ENCODE measurements around the gene IFNAR2.
"Not testable (repeated sequence)": the region's sequence is repeated elsewhere in the genome, so short reads cannot be mapped to it uniquely, and the experiment has no call there.

The IFNAR2 gene

DNA sequence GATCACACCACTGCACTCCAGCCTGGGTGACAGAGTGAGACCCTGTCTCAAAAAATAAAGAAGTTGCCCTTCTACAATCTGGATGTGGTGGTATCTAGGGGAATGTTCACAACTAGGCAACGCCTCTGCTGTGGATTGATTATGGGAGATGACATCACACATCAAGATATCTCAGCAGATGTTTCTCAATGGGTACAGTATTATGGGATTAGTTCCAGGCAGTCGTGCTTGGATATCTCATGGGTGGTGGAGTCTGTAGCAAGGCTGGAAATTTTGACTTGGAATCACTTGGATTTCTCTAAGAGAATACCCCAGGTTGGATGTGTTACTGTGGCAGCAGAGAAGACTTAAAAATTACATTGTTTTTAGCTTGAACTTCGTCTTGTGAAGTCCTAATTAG, 7.7 kb downstream of the IFNAR2 start:
- H3K27ac ChIP-seq = no peak overlapping the region

DNA sequence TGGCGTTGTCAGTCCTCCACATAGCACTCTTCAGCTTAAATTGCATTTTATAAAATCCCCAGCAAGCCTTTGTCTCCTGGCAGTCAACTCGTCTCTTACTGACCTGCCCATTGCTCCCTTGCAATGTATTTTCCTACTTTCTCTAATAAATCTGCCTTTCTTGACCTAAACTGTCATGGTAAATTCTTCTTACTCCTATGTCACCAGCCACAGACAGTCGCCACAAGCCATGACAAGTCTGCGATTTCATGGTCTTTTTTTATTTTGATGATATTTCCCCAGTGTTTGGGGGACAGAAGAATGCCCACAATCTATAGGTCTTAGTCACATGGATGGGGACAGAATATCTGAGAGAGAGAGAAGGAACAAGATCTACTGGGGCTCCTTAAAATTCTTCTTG, 8.4 kb downstream of the IFNAR2 start:
- H3K27ac ChIP-seq = no peak overlapping the region
- TF ChIP-seq, protein P1, sequence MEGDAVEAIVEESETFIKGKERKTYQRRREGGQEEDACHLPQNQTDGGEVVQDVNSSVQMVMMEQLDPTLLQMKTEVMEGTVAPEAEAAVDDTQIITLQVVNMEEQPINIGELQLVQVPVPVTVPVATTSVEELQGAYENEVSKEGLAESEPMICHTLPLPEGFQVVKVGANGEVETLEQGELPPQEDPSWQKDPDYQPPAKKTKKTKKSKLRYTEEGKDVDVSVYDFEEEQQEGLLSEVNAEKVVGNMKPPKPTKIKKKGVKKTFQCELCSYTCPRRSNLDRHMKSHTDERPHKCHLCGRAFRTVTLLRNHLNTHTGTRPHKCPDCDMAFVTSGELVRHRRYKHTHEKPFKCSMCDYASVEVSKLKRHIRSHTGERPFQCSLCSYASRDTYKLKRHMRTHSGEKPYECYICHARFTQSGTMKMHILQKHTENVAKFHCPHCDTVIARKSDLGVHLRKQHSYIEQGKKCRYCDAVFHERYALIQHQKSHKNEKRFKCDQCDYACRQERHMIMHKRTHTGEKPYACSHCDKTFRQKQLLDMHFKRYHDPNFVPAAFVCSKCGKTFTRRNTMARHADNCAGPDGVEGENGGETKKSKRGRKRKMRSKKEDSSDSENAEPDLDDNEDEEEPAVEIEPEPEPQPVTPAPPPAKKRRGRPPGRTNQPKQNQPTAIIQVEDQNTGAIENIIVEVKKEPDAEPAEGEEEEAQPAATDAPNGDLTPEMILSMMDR (IDR thresholded peaks at IDR 0.05) = no peak
- TF ChIP-seq ZFX (IDR thresholded peaks at IDR 0.05; ENCODE audit: borderline replicate concordance) = no peak

More for the DNA sequence above, 7.7 kb downstream of the IFNAR2 start:
- TF ChIP-seq ZFX (IDR thresholded peaks at IDR 0.05; ENCODE audit: borderline replicate concordance) = no peak
- TF ChIP-seq, protein P1 (IDR thresholded peaks at IDR 0.05) = no peak

DNA sequence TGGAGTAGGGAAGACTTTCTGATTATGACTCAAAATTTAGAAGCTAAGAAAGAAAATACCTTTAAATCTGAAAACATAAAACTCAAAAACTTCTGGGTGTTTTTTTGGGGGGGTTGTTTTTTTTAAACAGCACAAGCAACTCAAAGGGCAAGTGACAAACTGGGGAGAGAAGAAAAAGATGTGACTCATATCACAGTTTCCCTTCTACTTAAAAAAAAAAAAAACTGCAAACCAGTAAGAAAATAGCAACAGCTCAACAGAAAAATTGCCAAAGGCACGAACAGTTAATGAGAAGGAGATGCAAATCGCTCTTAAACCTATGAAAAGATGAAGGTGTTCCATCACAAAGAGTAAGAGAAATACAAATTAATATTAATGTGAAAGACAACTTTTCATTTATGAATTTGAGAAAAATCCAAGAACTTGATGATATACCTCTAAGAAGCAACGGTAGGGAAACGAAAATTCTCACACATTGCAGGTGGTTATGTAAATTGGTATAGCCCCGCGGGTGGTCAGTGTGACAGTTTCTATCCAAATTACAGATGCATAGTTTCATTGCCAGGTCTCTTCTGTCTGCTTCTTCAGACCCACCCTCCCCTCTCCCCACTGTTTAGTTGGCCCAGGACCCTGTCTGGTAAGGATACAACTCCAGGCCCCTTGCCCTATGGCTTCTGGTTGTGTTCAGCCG, 9.0 kb downstream of the IFNAR2 start:
- TF ChIP-seq ZFX (IDR thresholded peaks at IDR 0.05; ENCODE audit: borderline replicate concordance) = no peak
- TF ChIP-seq, protein P1 (IDR thresholded peaks at IDR 0.05) = no peak
- no peak overlapping the region for H3K27ac ChIP-seq

DNA sequence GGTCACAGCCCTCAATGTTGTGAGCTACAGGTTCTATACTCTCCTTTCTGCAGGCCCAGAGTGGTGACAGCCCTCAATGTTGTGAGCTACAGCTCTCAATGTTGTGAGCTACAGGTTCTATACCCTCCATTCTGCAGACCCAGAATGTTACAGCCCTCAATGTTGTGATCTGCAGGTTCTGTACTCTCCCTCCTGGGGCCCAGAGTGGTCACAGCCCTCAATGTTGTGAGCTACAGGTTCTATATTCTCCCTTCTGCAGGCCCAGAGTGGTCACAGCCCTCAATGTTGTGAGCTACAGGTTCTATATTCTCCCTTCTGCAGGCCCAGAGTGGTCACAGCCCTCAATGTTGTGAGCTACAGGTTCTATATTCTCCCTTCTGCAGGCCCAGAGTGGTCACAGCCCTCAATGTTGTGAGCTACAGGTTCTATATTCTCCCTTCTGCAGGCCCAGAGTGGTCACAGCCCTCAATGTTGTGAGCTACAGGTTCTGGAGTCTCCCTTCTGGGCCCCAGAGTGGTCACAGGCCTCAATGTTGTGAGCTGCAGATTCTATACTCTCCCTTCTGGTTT, 9.9 kb downstream of the IFNAR2 start:
- H3K27ac ChIP-seq = not testable (repeated sequence)

DNA sequence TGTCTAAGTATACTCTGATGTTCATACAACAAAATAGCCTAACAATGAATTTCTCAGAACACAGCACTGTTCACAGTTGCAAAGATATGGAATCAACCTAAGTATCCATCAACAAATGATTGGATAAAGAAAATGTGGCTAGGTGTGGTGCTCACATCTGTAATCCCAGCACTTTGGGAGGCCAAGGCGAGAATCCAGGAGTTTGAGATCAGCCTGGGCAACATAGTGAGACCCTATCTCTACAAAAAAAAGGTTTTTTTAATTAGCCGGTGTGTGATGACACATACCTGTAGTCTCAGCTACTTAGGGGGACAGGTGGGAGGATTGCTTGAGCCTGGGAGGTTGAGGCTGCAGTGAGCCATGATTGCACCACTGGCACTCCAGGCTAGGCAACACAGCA, 10.7 kb downstream of the IFNAR2 start:
- TF ChIP-seq, protein P1 (IDR thresholded peaks at IDR 0.05) = no peak
- TF ChIP-seq ZFX (IDR thresholded peaks at IDR 0.05; ENCODE audit: borderline replicate concordance) = no peak
- H3K27ac ChIP-seq = no peak overlapping the region

DNA sequence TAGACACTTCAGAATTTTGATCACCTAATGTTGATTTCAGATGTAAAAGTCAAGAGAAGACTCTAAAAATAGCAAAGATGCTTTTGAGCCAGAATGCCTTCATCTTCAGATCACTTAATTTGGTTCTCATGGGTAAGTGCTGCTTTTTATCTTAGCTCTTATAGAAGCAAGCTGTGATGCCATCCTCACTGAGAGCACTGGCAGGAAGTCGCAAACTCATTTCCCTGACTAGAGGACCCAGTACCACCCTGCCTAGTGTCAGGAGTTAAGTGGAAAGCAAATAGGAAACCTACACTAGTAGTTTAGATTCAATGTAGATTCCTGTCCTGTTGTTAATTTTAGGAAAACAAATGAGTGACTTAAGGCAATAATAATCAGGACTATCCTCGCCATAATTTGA, 12.1 kb downstream of the IFNAR2 start:
- H3K27ac ChIP-seq = no peak overlapping the region

DNA sequence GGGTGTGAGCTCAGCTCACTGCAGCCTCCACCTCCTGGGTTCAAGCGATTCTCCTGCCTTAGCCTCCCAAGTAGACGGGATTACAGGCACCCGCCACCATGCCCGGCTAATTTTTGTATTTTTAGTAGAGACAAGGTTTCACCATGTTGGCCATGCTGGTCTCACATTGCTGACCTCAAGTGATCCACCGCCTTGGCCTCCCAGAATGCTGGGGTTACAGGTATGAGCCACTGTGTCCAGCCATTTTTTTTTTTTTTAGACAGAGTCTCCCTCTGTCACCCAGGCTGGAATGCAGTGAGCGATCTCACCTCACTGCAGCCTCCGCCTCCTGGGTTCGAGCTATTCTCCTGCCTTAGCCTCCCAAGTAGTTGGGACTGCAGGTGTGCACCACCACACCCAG, 13.1 kb downstream of the IFNAR2 start:
- not testable (repeated sequence) for H3K27ac ChIP-seq

More for the DNA sequence above, 12.1 kb downstream of the IFNAR2 start:
- TF ChIP-seq, protein P1 (IDR thresholded peaks at IDR 0.05) = no peak
- no peak for TF ChIP-seq ZFX (IDR thresholded peaks at IDR 0.05; ENCODE audit: borderline replicate concordance)

DNA sequence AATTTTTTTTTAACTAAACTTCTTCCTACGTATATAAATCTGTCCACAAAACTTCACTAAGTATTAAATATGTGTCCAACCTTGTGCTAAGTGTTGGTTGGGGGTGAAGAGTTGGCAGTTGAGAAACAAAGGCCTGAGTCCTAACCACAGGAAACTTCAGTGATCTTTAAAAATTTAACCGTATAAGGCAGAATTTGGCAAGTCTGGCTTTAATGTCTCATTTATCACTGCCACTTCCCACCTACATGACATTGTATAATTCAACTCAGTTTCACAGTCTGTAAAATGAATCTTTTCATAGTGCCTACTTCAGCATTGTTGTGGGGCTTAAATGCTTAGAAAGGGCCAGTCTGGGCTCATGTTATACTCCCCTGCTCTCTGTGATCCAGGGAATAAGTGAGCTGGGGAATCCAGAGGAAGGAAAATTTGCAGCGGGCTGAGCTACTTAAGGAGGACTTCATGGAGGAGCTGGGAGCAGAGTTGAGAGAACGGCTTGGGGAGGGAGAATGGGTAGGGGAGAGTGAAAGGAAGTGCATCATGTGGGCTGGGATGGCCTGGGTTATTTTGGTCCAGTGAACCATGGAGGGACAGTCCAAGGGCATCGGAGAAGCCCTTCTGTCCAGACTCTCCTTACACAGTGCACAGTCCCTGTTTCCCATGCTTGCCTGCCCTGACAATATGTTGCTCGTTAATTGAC, 14.5 kb downstream of the IFNAR2 start:
- no peak overlapping the region for H3K27ac ChIP-seq
- TF ChIP-seq, protein P1 (IDR thresholded peaks at IDR 0.05) = no peak
- no peak for TF ChIP-seq ZFX (IDR thresholded peaks at IDR 0.05; ENCODE audit: borderline replicate concordance)

Measured in 22Rv1 (cell line).